ENCODE results near the gene MON1B.
"Not testable (repeated sequence)": the region's sequence is repeated elsewhere in the genome, so short reads cannot be mapped to it uniquely, and the experiment has no call there.

MON1B gene

GRCh38 chr16:77190478-77191258 lies at the start of gene MON1B:
Gene MON1B (plus strand): TSS chr16:77191190. CDS start chr16:77191486, 296 bp downstream.
- peak; percentile 73 to 79 for DNase-seq (ENCODE audit: low read depth in 2 of 2)

GRCh38 chr16:77143364-77143763 lies 47.6 kb upstream of the MON1B start:
- DNase-seq (ENCODE audit: low read depth in 2 of 2), result no peak

- DNase-seq (ENCODE audit: low read depth in 2 of 2), result no peak
Measured at GRCh38 chr16:77148121-77148520, 42.9 kb upstream of the MON1B start.

- no peak for DNase-seq (ENCODE audit: low read depth in 2 of 2)
Measured at GRCh38 chr16:77157346-77158058, 33.5 kb upstream of the MON1B start.

GRCh38 chr16:77158293-77158692 lies 32.7 kb upstream of the MON1B start:
- no peak for DNase-seq (ENCODE audit: low read depth in 2 of 2)

- no peak for DNase-seq (ENCODE audit: low read depth in 2 of 2)
Measured at GRCh38 chr16:77165006-77165405, 26.0 kb upstream of the MON1B start.

GRCh38 chr16:77165536-77166236 lies 25.3 kb upstream of the MON1B start:
- not testable (repeated sequence) for DNase-seq (ENCODE audit: low read depth in 2 of 2)

GRCh38 chr16:77166726-77167125 lies 24.3 kb upstream of the MON1B start:
- no peak for DNase-seq (ENCODE audit: low read depth in 2 of 2)

GRCh38 chr16:77168901-77169300 lies 22.1 kb upstream of the MON1B start:
- DNase-seq (ENCODE audit: low read depth in 2 of 2), result no peak

GRCh38 chr16:77169650-77170236 lies 21.2 kb upstream of the MON1B start:
- no peak for DNase-seq (ENCODE audit: low read depth in 2 of 2)

- no peak for DNase-seq (ENCODE audit: low read depth in 2 of 2)
Measured at GRCh38 chr16:77170805-77171204, 20.2 kb upstream of the MON1B start.

- DNase-seq (ENCODE audit: low read depth in 2 of 2), result no peak
Measured at GRCh38 chr16:77171745-77172635, 19.0 kb upstream of the MON1B start.

GRCh38 chr16:77172951-77173350 lies 18.0 kb upstream of the MON1B start:
- DNase-seq (ENCODE audit: low read depth in 2 of 2), result no peak

- DNase-seq (ENCODE audit: low read depth in 2 of 2), result no peak
Measured at GRCh38 chr16:77183137-77183536, 7.9 kb upstream of the MON1B start.

- not testable (repeated sequence) for DNase-seq (ENCODE audit: low read depth in 2 of 2)
Measured at GRCh38 chr16:77186298-77186697, 4.7 kb upstream of the MON1B start.

- no peak for DNase-seq (ENCODE audit: low read depth in 2 of 2)
Measured at GRCh38 chr16:77190190-77190477, 856 bp upstream of the MON1B start.

GRCh38 chr16:77191259-77191969 lies 424 bp downstream of the MON1B start:
- no peak for DNase-seq (ENCODE audit: low read depth in 2 of 2)

GRCh38 chr16:77193377-77193776 lies 2.4 kb downstream of the MON1B start:
- DNase-seq (ENCODE audit: low read depth in 2 of 2), result no peak

GRCh38 chr16:77194295-77195231 lies 3.6 kb downstream of the MON1B start:
- no peak for DNase-seq (ENCODE audit: low read depth in 2 of 2)

- DNase-seq (ENCODE audit: low read depth in 2 of 2), result no peak
Measured at GRCh38 chr16:77195411-77195810, 4.4 kb downstream of the MON1B start.
